GM19240 (cell line): ENCODE measurements around the gene RAX.

ENCODE experiments used
- DNase-seq: peaks from one replicate; pipeline ENCODE4 v3.0.0; 2011; ENCODE audit warnings: low spot score; ENCODE audit not compliant: insufficient read length

RAX gene

GRCh38 chr18:59249199-59249774, 24.0 kb downstream of the RAX start:
- no peak for DNase-seq

GRCh38 chr18:59246796-59247195, 26.5 kb downstream of the RAX start:
- DNase-seq = no peak

GRCh38 chr18:59242906-59243305, 30.3 kb downstream of the RAX start:
- DNase-seq = no peak

GRCh38 chr18:59239642-59240041, 33.6 kb downstream of the RAX start:
- DNase-seq = no peak

GRCh38 chr18:59238385-59238784, 34.9 kb downstream of the RAX start:
- DNase-seq = no peak

- DNase-seq = no peak
Measured at GRCh38 chr18:59233017-59233410, 40.2 kb downstream of the RAX start.

GRCh38 chr18:59232309-59233016, 40.8 kb downstream of the RAX start:
- DNase-seq = no peak

GRCh38 chr18:59231877-59232276, 41.4 kb downstream of the RAX start:
- no peak for DNase-seq

- DNase-seq = no peak
Measured at GRCh38 chr18:59231114-59231513, 42.1 kb downstream of the RAX start.

- DNase-seq = no peak
Measured at GRCh38 chr18:59229701-59230443, 43.4 kb downstream of the RAX start.

GRCh38 chr18:59229191-59229590, 44.1 kb downstream of the RAX start:
- DNase-seq = no peak

GRCh38 chr18:59228351-59228750, 44.9 kb downstream of the RAX start:
- DNase-seq = no peak

- DNase-seq = no peak
Measured at GRCh38 chr18:59222341-59222740, 50.9 kb downstream of the RAX start.

GRCh38 chr18:59220784-59221765, 52.2 kb downstream of the RAX start:
- no peak for DNase-seq

GRCh38 chr18:59220164-59220783, 53.0 kb downstream of the RAX start:
- no peak for DNase-seq

- DNase-seq = no peak
Measured at GRCh38 chr18:59219672-59220163, 53.5 kb downstream of the RAX start, which contains the start of gene GRP. GRP (plus strand) TSS chr18:59220158; CDS start chr18:59220266, 108 bp downstream.

GRCh38 chr18:59218018-59218417, 55.2 kb downstream of the RAX start:
- no peak for DNase-seq
